Endothelial cell of hepatic sinusoid (primary cell): ENCODE measurements around the gene SERINC2.
"Not testable (repeated sequence)": the region's sequence is repeated elsewhere in the genome, so short reads cannot be mapped to it uniquely, and the experiment has no call there.

Source experiments
- in situ Hi-C: cut with HindIII; loops from 2 replicates; pipeline ENCODE4 v1.10.0; 2017; ENCODE audit warnings: low sequenced_read_pairs

The SERINC2 gene

GRCh38 chr1:31382379-31382989 lies 30.5 kb upstream of the SERINC2 start:
- in situ Hi-C loops, result no loop called here

GRCh38 chr1:31383967-31384366 lies 29.0 kb upstream of the SERINC2 start:
- in situ Hi-C loops, result no loop called here

DNA sequence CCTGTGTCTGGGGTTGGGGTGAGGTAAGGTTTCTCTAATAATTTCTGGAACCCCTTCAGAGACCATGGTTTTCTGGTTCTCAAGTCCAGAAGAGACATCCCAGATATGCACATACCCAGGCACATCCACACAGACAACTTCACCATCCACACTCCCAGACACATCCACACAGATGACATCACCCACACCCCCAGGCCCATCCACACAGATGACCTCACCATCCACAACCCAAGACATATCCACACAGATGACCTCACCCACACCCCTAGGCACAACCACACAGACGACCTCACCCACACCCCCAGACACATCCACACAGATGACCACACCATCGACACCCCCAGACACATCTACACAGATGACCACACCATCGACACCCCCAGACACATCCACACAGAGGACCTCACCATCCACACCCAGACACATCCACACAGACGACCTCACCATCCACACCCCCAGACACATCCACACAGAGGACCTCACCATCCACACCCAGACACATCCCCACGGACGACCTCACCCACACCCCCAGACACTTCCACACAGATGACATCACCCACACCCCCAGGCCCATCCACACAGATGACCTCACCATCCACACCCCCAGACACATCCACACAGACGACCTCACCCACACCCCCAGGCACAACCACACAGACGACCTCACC lies 26.3 kb upstream of the SERINC2 start:
- in situ Hi-C loops, result not testable (repeated sequence)

- in situ Hi-C loops, result no loop called here
Observed at GRCh38 chr1:31387612-31388011, 25.4 kb upstream of the SERINC2 start.

GRCh38 chr1:31389616-31390015 lies 23.4 kb upstream of the SERINC2 start:
- in situ Hi-C loops, result loop anchor here (5.0 to 10.0 kb wide), 2 partner anchors 155 to 232 kb away; no protein-coding TSS in a partner anchor

- in situ Hi-C loops, result loop anchor here (5.0 to 10.0 kb wide), 2 partner anchors 155 to 233 kb away; no protein-coding TSS in a partner anchor
Observed at GRCh38 chr1:31390071-31390470, 22.9 kb upstream of the SERINC2 start.

GRCh38 chr1:31393463-31393862 lies 19.6 kb upstream of the SERINC2 start:
- in situ Hi-C loops, result loop anchor here (5.0 to 10.0 kb wide), 2 partner anchors 151 to 236 kb away; no protein-coding TSS in a partner anchor

DNA sequence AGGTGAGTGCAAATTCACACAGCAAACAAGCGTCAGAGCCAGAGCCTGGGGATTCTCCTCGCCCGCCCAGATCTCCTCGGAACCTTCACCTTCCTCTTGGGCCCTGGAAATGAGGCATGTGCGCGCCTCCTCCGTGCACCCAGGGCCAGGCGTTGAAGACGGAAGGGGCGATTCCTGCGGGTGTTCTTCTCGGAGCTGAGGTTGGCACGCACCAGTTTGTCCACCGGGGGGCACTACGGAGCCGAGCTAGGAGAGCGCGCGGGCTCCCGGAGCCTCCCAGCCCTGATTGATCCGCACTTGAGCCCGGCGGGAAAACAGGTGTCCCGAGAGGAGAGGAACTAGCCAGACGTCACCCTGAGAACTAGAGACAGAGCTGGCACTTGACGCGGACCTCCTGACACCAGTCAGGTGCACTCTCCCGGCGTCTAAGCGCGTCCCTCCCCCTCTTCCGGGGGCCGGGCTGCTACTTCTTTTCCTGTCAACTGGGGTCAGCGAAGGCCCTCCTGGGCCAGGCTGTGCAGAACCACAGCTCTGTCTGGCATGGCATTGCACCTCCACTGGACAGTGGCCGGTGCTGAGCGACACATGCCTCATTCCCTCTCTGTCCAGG lies 18.3 kb upstream of the SERINC2 start:
- in situ Hi-C loops, result loop anchor here (5.0 to 10.0 kb wide), 2 partner anchors 150 to 237 kb away; no protein-coding TSS in a partner anchor

DNA sequence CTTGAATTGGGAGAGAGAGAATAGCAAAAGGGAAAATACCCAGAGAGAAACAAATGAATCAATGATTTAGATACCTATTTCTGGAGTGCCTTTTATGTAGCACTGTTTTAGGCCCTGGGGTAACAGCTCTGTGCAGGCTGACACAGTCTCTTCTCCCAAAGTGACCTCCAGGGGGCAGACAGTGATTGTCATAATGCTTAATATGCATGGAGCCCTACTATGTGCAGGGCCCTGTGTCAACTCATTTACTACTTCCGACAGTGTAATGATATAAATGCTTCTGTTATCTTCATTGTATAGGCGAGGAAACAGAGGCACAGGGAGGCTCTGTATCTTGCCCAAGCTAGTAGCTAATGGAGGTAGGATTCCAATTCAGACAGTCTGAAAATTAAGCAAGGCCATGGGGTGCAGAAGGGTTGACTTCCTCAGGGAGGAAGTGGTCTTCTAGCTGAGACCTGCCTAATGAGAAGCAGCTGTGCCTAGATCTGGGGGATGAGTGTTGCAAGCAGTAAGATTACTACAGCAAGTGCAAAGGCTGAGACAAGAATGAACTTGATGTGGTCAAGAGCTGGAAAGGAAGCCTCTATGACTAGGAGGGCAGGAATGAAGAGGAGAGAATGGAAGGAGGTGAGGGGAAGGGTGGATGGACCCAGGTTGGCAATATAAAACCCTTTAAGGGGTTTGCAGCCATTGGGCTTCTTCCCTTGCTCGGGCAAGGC lies 16.2 kb upstream of the SERINC2 start:
- in situ Hi-C loops, result loop anchor here (10.0 kb wide), 1 partner anchor 148 kb away; no protein-coding TSS in a partner anchor

DNA sequence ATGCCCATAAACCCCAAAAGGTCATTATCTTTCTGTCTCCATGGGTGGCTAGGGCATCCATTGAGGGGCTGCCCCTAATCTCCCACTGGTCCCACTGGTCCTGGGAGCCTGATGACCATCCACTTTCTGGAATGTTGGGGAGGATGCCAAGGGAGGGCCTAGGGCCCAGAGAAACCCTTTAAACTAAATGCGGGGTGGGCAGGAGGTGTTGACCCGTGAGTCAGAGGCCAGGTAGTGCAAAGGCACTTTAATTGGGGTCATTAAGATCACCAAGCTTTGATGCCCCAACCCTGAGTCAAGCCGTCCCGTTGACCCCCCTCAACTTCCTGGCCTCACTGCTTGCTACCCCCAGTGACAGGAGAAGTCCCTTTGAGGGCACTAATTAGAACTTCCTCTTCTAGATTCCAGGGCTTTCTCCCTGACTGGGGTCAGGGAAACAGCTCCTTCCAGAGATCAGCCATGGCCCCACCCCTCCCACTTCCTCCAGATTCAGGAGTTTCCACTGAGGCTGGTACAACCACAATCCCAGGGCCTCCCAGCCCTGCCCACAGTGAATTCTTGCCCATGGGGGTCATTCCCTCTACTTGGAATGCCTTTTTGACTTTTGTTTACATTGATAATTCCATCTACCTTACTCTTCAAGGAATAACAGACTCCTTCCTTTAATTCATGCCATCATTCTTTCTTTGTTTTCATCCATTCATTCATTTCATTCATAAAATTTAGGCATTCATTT lies 15.5 kb upstream of the SERINC2 start:
- in situ Hi-C loops, result loop anchor here (10.0 kb wide), 1 partner anchor 147 kb away; no protein-coding TSS in a partner anchor

DNA sequence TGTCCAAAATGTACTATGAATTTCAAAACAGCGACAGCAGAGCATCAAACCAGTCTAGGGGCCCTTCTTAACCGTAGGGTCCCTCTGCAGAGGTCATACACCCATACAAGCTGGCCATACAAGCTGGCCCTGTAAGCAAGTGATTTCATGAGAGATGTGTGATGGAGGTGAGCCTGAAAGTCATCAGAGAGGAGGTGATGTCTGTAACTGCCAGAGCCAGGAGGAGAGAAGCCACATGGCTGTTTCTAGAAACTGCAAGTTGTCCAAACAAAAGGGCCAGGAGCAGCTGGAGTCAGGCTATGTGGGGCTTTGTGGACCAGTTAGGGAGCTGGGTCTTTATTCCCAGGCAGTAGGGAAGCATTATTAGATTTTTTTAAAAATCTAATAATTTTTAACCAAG lies 14.8 kb upstream of the SERINC2 start:
- in situ Hi-C loops, result loop anchor here (10.0 kb wide), 1 partner anchor 147 kb away; no protein-coding TSS in a partner anchor

- in situ Hi-C loops, result loop anchor here (10.0 kb wide), 1 partner anchor 145 kb away; no protein-coding TSS in a partner anchor
Observed at GRCh38 chr1:31399976-31400375, 13.0 kb upstream of the SERINC2 start.

- in situ Hi-C loops, result no loop called here
Observed at GRCh38 chr1:31400393-31400792, 12.6 kb upstream of the SERINC2 start.

DNA sequence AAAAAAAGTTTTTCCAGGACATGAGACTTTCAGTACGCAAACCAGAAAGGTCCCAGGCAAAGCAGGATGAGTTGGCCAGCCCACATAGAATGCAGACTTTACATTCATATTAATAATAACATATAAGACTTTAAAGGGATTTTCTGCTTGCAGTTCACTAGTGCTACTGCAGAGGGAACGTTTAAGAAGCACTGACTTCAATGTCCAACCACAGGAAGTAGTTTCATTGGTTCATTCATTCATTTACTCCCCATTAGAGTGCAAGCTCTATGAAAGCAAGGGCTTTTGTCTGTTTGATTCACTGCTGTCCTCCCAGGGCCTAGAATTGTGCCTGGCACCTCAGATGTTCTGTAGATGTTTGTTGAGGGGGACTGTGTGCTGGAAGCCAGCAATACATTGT lies 11.8 kb upstream of the SERINC2 start:
- in situ Hi-C loops, result no loop called here

DNA sequence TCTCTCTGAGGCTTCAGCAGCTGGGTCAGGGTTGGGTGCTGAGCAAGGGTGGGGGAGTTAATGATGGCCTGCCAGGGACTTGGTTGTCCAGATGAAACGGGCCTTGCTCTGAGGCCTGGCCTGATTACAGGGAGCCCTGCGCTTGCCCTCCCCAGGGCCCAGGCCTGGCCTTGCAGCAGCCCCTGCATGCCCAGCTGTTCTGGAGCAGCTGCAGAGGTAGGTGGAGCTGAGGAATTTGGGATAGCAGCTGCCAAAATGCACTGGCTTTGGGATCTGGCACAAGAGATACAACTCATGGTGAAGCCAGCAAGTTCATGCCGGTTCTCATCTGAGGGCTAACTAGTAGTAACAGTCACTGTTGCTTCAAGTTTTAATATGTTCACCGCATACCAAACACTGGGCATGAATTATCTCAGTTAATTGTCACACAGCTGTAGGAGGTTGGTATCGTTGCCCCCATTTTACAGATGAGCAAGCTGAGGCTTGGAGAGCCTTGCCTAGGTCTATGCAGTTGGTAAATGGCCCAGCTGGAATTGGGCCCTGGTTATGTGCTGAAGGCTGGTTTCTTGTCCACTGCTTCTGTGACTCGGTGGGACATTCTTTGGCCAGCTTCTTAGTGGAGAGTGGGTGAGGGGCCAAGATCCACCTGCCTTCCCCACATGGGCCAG lies 7.3 kb upstream of the SERINC2 start:
- in situ Hi-C loops, result no loop called here

DNA sequence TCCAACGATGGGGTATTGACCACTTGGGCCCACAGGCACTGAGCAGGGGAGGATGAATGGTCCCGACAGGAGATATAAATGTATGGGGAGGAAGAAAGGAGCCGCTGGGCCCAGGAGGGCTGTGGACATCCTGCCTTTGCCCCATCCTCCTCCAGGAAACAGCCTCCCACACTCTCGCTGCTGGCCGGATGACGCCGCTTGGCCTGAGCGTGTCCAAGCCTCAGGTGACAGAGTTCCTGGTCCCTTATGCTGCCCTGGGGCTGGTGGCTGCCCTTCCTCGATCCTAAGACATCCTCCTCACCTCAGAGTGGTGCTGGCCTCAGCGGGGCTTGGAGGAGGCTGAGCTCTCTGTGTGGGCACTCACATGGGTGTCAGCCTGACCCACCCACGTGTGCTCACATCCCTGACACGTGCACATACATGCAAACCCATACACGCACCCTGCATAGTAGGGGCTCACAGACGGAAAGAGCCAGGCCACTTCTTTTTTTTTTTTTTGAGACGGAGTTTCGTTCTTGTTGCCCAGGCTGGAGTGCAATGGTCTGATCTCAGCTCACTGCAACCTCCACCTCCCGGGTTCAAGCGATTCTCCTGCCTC lies 5.9 kb upstream of the SERINC2 start:
- in situ Hi-C loops, result no loop called here

GRCh38 chr1:31408788-31409318 lies 4.2 kb upstream of the SERINC2 start:
- in situ Hi-C loops, result no loop called here

DNA sequence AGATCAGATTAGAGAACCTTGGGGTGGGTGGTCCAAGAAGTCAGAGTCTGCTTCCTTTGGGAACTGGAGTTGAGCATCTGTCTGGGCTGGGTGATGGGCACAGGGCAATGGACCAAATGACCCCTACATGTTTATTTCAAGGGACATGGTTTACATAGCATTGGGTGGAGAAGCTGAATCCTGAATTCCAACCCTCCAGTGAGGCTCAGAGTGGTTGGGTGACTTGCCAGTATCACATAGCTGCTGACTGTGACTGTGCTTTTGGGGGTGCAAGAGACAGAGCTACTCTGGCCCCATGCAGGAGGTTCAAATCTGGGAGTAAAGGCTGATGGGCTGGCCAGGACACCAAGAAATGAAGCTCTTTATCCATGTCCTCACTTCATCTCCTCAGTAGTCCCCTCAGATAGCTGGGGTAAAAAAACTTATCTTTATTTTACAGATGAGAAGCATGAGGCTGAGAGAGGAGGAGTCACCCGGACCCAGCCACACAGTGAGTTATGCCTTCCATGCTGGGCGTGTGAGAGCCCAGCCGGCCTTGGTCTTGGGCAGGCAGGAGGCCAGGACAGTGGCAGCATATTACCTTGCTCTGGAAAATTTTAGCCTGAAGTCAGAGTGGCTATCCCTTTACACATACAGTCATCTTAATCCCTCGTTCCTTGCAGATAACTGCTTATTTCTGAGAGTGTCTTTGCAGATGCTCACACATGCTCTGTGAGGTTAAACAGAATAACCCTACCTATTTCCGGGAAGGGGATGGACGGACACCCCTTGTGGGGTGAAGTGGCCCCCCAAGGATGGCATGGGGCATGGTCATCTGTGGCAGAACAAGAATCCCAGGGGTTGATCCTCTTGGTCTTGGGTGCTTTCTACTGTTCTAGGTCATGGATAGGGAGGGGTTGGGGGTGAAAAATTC lies 2.8 kb upstream of the SERINC2 start:
- in situ Hi-C loops, result no loop called here
